ENCODE data around the gene FAM9A.

Gene FAM9A

GRCh38 chrX:8801041-8801599, at the start of gene FAM9A:
Gene FAM9A (minus strand): TSS chrX:8801383. CDS start chrX:8800171, 1,212 bp downstream.
- DNase-seq (ENCODE audit: low read depth in 2 of 3, low spot score in 2 of 3) = no peak

GRCh38 chrX:8850478-8850877, 49.3 kb upstream of the FAM9A start:
- no peak for DNase-seq (ENCODE audit: low read depth in 2 of 3, low spot score in 2 of 3)

GRCh38 chrX:8849945-8850344, 48.8 kb upstream of the FAM9A start:
- no peak for DNase-seq (ENCODE audit: low read depth in 2 of 3, low spot score in 2 of 3)

- no peak for DNase-seq (ENCODE audit: low read depth in 2 of 3, low spot score in 2 of 3)
Measured at GRCh38 chrX:8849458-8849857, 48.3 kb upstream of the FAM9A start.

- DNase-seq (ENCODE audit: low read depth in 2 of 3, low spot score in 2 of 3) = no peak
Measured at GRCh38 chrX:8848911-8849310, 47.7 kb upstream of the FAM9A start.

- no peak for DNase-seq (ENCODE audit: low read depth in 2 of 3, low spot score in 2 of 3)
Measured at GRCh38 chrX:8848441-8848840, 47.3 kb upstream of the FAM9A start.

- no peak for DNase-seq (ENCODE audit: low read depth in 2 of 3, low spot score in 2 of 3)
Measured at GRCh38 chrX:8847360-8847759, 46.2 kb upstream of the FAM9A start.

GRCh38 chrX:8846266-8846665, 45.1 kb upstream of the FAM9A start:
- no peak for DNase-seq (ENCODE audit: low read depth in 2 of 3, low spot score in 2 of 3)

- DNase-seq (ENCODE audit: low read depth in 2 of 3, low spot score in 2 of 3) = no peak
Measured at GRCh38 chrX:8845469-8845868, 44.3 kb upstream of the FAM9A start.

- no peak for DNase-seq (ENCODE audit: low read depth in 2 of 3, low spot score in 2 of 3)
Measured at GRCh38 chrX:8845060-8845459, 43.9 kb upstream of the FAM9A start.

- DNase-seq (ENCODE audit: low read depth in 2 of 3, low spot score in 2 of 3) = no peak
Measured at GRCh38 chrX:8844157-8844556, 43.0 kb upstream of the FAM9A start.

- DNase-seq (ENCODE audit: low read depth in 2 of 3, low spot score in 2 of 3) = no peak
Measured at GRCh38 chrX:8841911-8842310, 40.7 kb upstream of the FAM9A start.

- no peak for DNase-seq (ENCODE audit: low read depth in 2 of 3, low spot score in 2 of 3)
Measured at GRCh38 chrX:8834392-8834791, 33.2 kb upstream of the FAM9A start.

GRCh38 chrX:8832582-8833378, 31.6 kb upstream of the FAM9A start:
- no peak for DNase-seq (ENCODE audit: low read depth in 2 of 3, low spot score in 2 of 3)

GRCh38 chrX:8823698-8824097, 22.5 kb upstream of the FAM9A start:
- DNase-seq (ENCODE audit: low read depth in 2 of 3, low spot score in 2 of 3) = no peak

GRCh38 chrX:8822002-8822401, 20.8 kb upstream of the FAM9A start:
- DNase-seq (ENCODE audit: low read depth in 2 of 3, low spot score in 2 of 3) = no peak

GRCh38 chrX:8820910-8821527, 19.8 kb upstream of the FAM9A start:
- no peak for DNase-seq (ENCODE audit: low read depth in 2 of 3, low spot score in 2 of 3)

GRCh38 chrX:8815460-8816065, 14.4 kb upstream of the FAM9A start:
- peak in 1 of 3 experiments; percentile 1 for DNase-seq (ENCODE audit: low read depth in 2 of 3, low spot score in 2 of 3)

GRCh38 chrX:8813036-8813435, 11.9 kb upstream of the FAM9A start:
- DNase-seq (ENCODE audit: low read depth in 2 of 3, low spot score in 2 of 3) = no peak

GRCh38 chrX:8811611-8812010, 10.4 kb upstream of the FAM9A start:
- DNase-seq (ENCODE audit: low read depth in 2 of 3, low spot score in 2 of 3) = no peak

- no peak for DNase-seq (ENCODE audit: low read depth in 2 of 3, low spot score in 2 of 3)
Measured at GRCh38 chrX:8808661-8809060, 7.5 kb upstream of the FAM9A start.

- no peak for DNase-seq (ENCODE audit: low read depth in 2 of 3, low spot score in 2 of 3)
Measured at GRCh38 chrX:8805974-8806373, 4.8 kb upstream of the FAM9A start.
